PC-3 (cell line): Measurements from ENCODE around the gene MMP15. TPM values are rescaled to one million over a fixed set of nuclear protein-coding genes. Genes with fewer than 3 reads are reported as not detected.

Source experiments
- ATAC-seq: fragments of 200-7000 bp; cut with Tn5 transposase; 2 replicates; pipeline ENCODE4 v1.9.1; 2020; ENCODE audit warnings: mild to moderate bottlenecking, moderate library complexity
- BruUV-seq: library from RNA; stranded (reverse); fragments of 400-500 nt; replicated peaks from 2 replicates; lab custom pipeline; 2021; lab: Mats Ljungman, UMichigan
- CTCF ChIA-PET: fragments of 300-600 bp; sonication (Branson Sonifier 250); formaldehyde crosslinking; loops from one replicate; lab custom pipeline; 2022; ENCODE audit warnings: antibody characterized with exemption; lab: Charles Lee
- POLR2A ChIA-PET: fragments of 300-600 bp; sonication (Branson Sonifier 250); formaldehyde crosslinking; loops from one replicate; lab custom pipeline; 2022; ENCODE audit warnings: antibody characterized with exemption; ENCODE audit not compliant: unreplicated experiment; lab: Charles Lee
- DNase-seq: peaks from one replicate; pipeline ENCODE4 v3.0.0-alpha.2; 2015
- H2AFZ ChIP-seq: fragments of 300-600 bp; sonication (generic); 2 replicates; pipeline ENCODE4 v1.6.0; 2016; ENCODE audit warnings: antibody characterized with exemption, low read length
- H3F3A ChIP-seq: fragments of 300-600 bp; sonication (generic); one replicate; pipeline ENCODE4 v1.6.0; 2017; ENCODE audit warnings: antibody characterized with exemption, low read length, control low read depth, mild to moderate bottlenecking; ENCODE audit not compliant: unreplicated experiment
- H3K27ac ChIP-seq: fragments of 300-600 bp; sonication (generic); 2 replicates; pipeline ENCODE4 v1.5.1; 2016; ENCODE audit warnings: mild to moderate bottlenecking, low read length
- H3K27me3 ChIP-seq: fragments of 300-600 bp; sonication (generic); 2 replicates; pipeline ENCODE4 v1.6.1; 2016; ENCODE audit warnings: low read length, mixed read lengths
- H3K36me3 ChIP-seq: fragments of 300-600 bp; sonication (generic); 2 replicates; pipeline ENCODE4 v1.6.1; 2016; ENCODE audit warnings: low read depth, mixed run types, low read length, mixed read lengths
- H3K4me1 ChIP-seq: fragments of 300-600 bp; sonication (generic); 2 replicates; pipeline ENCODE4 v1.5.1; 2016; ENCODE audit warnings: low read length; ENCODE audit not compliant: insufficient read depth
- H3K4me2 ChIP-seq: fragments of 300-600 bp; sonication (generic); 2 replicates; pipeline ENCODE4 v1.6.0; 2016; ENCODE audit warnings: low read length
- H3K4me3 ChIP-seq: fragments of 300-600 bp; sonication (generic); 2 replicates; pipeline ENCODE4 v1.5.1; 2016; ENCODE audit warnings: mild to moderate bottlenecking, low read length, mixed read lengths
- H3K79me2 ChIP-seq: fragments of 300-600 bp; sonication (generic); 2 replicates; pipeline ENCODE4 v1.6.1; 2017; ENCODE audit warnings: low read length, mixed read lengths
- H3K9ac ChIP-seq: fragments of 300-600 bp; sonication (generic); 2 replicates; pipeline ENCODE4 v1.6.0; 2016; ENCODE audit warnings: mild to moderate bottlenecking, low read length
- H3K9me2 ChIP-seq: fragments of 300-600 bp; sonication (generic); replicated peaks from 2 replicates; pipeline ENCODE4 v1.6.1; 2016; ENCODE audit warnings: mixed run types, low read length, mixed read lengths
- H3K9me3 ChIP-seq: fragments of 300-600 bp; sonication (generic); 2 replicates; pipeline ENCODE4 v1.6.1; 2016; ENCODE audit warnings: low read length, mixed read lengths
- H4K20me1 ChIP-seq: fragments of 300-600 bp; sonication (generic); 2 replicates; pipeline ENCODE4 v1.6.1; 2016; ENCODE audit warnings: low read length, mixed read lengths
- EZH2 ChIP-seq: fragments of 300-600 bp; sonication (generic); IDR thresholded peaks from one replicate; pipeline ENCODE4 v1.6.1; 2017; ENCODE audit warnings: antibody characterized with exemption, mild to moderate bottlenecking, low read length; ENCODE audit not compliant: unreplicated experiment
- EZH2phosphoT487 ChIP-seq: fragments of 300-600 bp; sonication (generic); IDR thresholded peaks from 2 replicates; pipeline ENCODE4 v1.6.1; 2018; ENCODE audit warnings: mild to moderate bottlenecking, antibody characterized with exemption, low read length, borderline replicate concordance
- intact Hi-C: fragments of 100-400 bp; cut with micrococcal nuclease; formaldehyde crosslinking; loops from 2 replicates; pipeline ENCODE4 v1.9.0; 2023
- total RNA-seq: library from RNA; depleted of rRNA; stranded (reverse); fragments of >200 nt; gene quantifications from 2 replicates; pipeline ENCODE4 v1.2.3, GENCODE V29; 2014
- TF ChIP-seq, protein P1 (sequence below): fragments of 300-600 bp; sonication (generic); conservative IDR thresholded peaks from 2 replicates; pipeline ENCODE4 v1.5.1; 2017; ENCODE audit warnings: antibody characterized with exemption, low read depth, mild to moderate bottlenecking, low read length

MMP15 gene
- total RNA-seq, 1 experiment from 2014 or later = 6.3 TPM

DNA sequence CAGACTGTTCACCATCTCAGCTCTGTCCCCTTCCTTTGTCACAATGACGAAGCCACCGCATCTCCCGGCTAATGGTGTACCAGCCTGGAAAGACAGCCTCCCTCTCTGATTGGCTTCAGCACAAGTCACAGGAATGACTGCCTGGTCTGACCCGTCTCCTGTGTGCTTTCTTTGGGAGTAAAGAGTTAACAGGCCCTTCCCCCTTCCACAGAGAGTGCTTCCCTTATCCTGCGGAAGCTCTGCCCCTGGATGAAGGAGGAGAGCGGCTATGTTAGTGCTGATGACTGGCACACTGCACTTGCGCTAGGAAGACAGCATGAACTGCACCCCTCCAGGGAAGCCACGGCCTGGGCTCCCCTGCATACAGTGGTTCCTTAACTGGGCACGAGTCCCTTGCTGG lies 13.1 kb upstream of the MMP15 start:
- ATAC-seq = no peak

DNA sequence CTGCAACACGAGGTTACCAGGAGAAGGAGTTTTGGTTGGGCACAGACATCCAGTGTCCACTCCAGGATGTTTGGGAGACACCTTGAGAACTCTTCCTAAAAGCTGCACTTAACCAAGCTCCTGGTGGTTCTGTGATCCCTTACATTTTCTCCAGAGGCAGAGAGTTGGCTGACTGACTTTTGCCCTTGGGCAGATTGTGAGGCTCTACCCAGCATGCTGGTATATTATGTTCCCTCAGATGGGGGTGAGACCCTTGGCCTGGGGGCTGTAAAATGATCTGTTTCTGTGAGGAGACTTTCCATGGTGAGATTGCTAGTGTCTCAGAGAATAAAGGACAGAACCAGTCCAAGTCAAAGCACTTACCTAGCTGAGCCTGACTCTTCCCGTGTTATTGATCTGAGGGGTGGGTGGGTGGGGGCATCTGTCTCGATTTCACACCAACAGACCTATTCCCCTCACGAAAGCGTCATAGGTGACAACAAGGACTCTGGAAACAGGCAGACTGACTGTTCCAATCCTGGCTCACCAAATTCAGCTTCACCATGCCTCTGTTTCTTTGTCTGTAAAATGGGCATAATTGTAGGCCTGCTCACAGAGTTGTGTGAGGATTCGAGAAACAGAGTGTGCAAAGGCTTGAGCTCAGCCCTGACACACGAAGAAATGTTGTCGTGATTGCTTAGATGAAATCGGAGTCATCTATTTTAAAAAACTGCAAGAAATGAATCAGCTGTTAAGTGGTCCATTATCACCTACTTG lies 12.2 kb upstream of the MMP15 start:
- Histone ChIP-seq H3K9me2 (no peaks in the 10 kb centered on the region), H3F3A (no peaks in the 10 kb centered on the region), H3K4me2 (no peak overlapping the region), H2AFZ (no peak overlapping the region), H3K9me3 (no peaks in the 10 kb centered on the region), H3K36me3 (no peaks in the 10 kb centered on the region), H3K4me1 (no peaks in the 10 kb centered on the region), H3K27ac (no peak overlapping the region), H4K20me1 (no peaks in the 10 kb centered on the region), H3K27me3 (no peaks in the 10 kb centered on the region), H3K79me2 (no peaks in the 10 kb centered on the region), H3K9ac (no peak overlapping the region), H3K4me3 (no peak overlapping the region)
- no peak for ATAC-seq
- no peak for DNase-seq
- ChIA-PET CTCF (no interaction called here), POLR2A (interaction anchor here (0.5 kb wide), 1 partner anchor 141 kb away, joined by 5 read pairs; no protein-coding TSS in a partner anchor)
- TF ChIP-seq EZH2phosphoT487 = no peak
- TF ChIP-seq, protein P1, sequence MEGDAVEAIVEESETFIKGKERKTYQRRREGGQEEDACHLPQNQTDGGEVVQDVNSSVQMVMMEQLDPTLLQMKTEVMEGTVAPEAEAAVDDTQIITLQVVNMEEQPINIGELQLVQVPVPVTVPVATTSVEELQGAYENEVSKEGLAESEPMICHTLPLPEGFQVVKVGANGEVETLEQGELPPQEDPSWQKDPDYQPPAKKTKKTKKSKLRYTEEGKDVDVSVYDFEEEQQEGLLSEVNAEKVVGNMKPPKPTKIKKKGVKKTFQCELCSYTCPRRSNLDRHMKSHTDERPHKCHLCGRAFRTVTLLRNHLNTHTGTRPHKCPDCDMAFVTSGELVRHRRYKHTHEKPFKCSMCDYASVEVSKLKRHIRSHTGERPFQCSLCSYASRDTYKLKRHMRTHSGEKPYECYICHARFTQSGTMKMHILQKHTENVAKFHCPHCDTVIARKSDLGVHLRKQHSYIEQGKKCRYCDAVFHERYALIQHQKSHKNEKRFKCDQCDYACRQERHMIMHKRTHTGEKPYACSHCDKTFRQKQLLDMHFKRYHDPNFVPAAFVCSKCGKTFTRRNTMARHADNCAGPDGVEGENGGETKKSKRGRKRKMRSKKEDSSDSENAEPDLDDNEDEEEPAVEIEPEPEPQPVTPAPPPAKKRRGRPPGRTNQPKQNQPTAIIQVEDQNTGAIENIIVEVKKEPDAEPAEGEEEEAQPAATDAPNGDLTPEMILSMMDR = no peak
- TF ChIP-seq EZH2 = no peak
- intact Hi-C loops = no loop called here
- no TSS peak for BruUV-seq

More for the DNA sequence above, 13.1 kb upstream of the MMP15 start:
- no peaks in the 10 kb centered on the region for H3K4me1 ChIP-seq
- no peaks in the 10 kb centered on the region for H3K79me2 ChIP-seq
- H3F3A ChIP-seq = no peaks in the 10 kb centered on the region
- no peak for DNase-seq
- H3K27ac ChIP-seq = no peak overlapping the region
- no peaks in the 10 kb centered on the region for H3K27me3 ChIP-seq
- H3K4me3 ChIP-seq = no peak overlapping the region
- H4K20me1 ChIP-seq = no peaks in the 10 kb centered on the region
- H3K36me3 ChIP-seq = no peaks in the 10 kb centered on the region
- CTCF ChIA-PET = no interaction called here
- intact Hi-C loops = no loop called here
- TF ChIP-seq, protein P1 = no peak
- TF ChIP-seq EZH2 (no peak), EZH2phosphoT487 (no peak)
- H2AFZ ChIP-seq = no peak overlapping the region
- no peaks in the 10 kb centered on the region for H3K9me2 ChIP-seq
- H3K9ac ChIP-seq = no peak overlapping the region
- no TSS peak for BruUV-seq
- H3K4me2 ChIP-seq = no peak overlapping the region
- POLR2A ChIA-PET = no interaction called here
- no peaks in the 10 kb centered on the region for H3K9me3 ChIP-seq

DNA sequence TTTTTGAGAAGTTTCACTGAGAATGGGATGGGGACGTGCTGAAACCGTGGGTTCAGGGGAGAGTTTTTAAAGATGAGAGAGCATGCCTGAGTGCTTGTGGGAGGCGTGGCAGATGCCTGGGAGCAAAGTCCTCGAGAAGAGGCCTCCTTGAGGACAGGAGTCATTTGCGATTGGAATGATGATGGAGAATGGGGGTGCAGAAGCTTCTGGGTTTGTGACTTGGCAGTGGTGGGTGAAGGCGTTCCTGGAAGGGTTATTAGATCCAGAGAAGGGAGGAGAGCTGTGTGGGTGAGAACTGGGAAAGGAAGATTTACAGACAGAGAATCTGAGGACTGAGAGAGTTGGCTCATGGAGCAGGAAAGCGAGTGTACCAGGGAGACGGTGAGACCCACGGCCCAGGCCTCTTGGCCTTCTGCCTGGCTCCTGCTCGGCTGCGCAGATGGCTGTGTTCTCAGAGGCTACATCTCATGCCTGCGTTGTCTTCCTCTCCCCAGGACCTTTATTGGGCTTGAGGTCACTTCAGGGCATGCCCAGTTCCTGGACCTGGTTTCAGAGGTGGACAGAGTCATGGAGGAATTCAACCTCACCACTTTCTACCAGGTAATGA lies 8.6 kb upstream of the MMP15 start:
- CTCF ChIA-PET = no interaction called here
- Histone ChIP-seq H3K36me3 (no peaks in the 10 kb centered on the region; the same call in 1 of the 2 replicates), H3K4me2 (no peak overlapping the region), H3K79me2 (no peaks in the 10 kb centered on the region), H3K9me3 (no peaks in the 10 kb centered on the region), H3K27me3 (no peaks in the 10 kb centered on the region), H3F3A (no peaks in the 10 kb centered on the region), H3K4me3 (no peak overlapping the region), H3K9ac (no peak overlapping the region), H3K4me1 (peaks cover 8% of the 10 kb centered on the region), H4K20me1 (no peaks in the 10 kb centered on the region), H3K9me2 (no peaks in the 10 kb centered on the region), H3K27ac (no peak overlapping the region), H2AFZ (no peak overlapping the region)
- ATAC-seq (no peak), DNase-seq (no peak)
- TF ChIP-seq EZH2 = no peak
- TF ChIP-seq, protein P1 = no peak
- no peak for TF ChIP-seq EZH2phosphoT487
- no TSS peak for BruUV-seq
- intact Hi-C loops = no loop called here
- POLR2A ChIA-PET = no interaction called here
